ENCODE measurements around the gene HOXB4. TPM values are rescaled to one million over a fixed set of nuclear protein-coding genes. Genes with fewer than 3 reads are reported as not detected.
A peak's percentile ranks its signal among the peaks of the same experiment; 100 is the strongest.

Gene HOXB4
- total and polyA plus RNA-seq, 10 of the 15 experiments (the other 5 are each of a cell fraction or from before 2014, with no cell fraction given), result 0.35 to 5.8 (median 3.0) TPM

DNA sequence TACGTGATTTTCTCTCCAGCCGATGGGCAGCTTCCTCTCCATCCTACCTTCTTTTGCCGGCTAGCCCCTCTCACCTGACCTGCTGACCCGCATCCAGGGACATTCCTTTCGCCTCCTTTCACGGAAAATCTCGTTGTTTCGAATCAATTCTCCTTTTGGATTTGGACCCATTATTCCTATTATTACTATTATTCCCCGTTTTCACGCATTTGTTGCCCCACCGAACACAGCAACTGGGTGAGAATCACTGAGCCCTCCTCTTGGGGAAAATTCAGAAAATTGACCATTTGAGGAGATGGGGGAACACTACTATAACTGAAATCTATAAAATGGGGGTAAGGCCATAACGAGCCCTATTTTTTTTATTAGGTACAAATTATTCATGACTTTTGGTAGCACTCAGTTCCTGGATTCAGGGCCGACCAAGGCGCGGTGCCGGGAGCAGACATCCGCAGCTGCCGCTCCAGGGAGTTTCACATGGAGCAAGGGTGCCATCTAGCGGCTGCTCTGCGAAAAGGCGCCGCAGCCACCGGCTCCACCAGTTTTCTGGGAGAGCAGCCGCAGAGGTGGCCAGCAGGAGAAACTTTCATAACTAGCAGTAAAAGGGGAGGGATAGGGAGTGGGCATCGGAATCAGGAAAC lies 40.2 kb upstream of the HOXB4 start (continued):
- TF ChIP-seq ZBTB33 (IDR thresholded peaks at IDR 0.05) (no peak), SREBF2 (IDR thresholded peaks at IDR 0.05; ENCODE audit: low read length) (no peak), POLR2AphosphoS5 (IDR thresholded peaks at IDR 0.05; ENCODE audit: low read length) (no peak), EGR1 (IDR thresholded peaks at IDR 0.05; ENCODE audit: borderline replicate concordance in 1 of 2, low read depth in 2 of 2, low read length in 2 of 2) (no peak), LARP7 (IDR thresholded peaks at IDR 0.05) (no peak), CBX3 (IDR thresholded peaks at IDR 0.05; ENCODE audit: borderline replicate concordance, low read depth) (no peak), ZNF592 (IDR thresholded peaks at IDR 0.05) (no peak), BHLHE40 (IDR thresholded peaks at IDR 0.05; ENCODE audit: borderline replicate concordance in 1 of 2, low read depth in 2 of 2, low read length in 1 of 2) (peak; percentile 8 to 41; a peak in 1 of 4 replicates), POLR2A (IDR thresholded peaks at IDR 0.05; ENCODE audit: low read depth, low read length) (no peak), YY1 (IDR thresholded peaks at IDR 0.05; ENCODE audit: low read depth, low read length) (peak; percentile 73), POLR2AphosphoS2 (IDR thresholded peaks at IDR 0.05; ENCODE audit: low read depth, low read length) (no peak), ASH2L (IDR thresholded peaks at IDR 0.05; ENCODE audit: borderline replicate concordance, low read depth) (no peak), RBBP5 (conservative IDR thresholded peaks at IDR 0.05) (no peak), BCL3 (IDR thresholded peaks at IDR 0.05; ENCODE audit: borderline replicate concordance, insufficient read depth, low read depth, low read length, poor library complexity, severe bottlenecking) (no peak), RAD51 (IDR thresholded peaks at IDR 0.05) (no peak)
- TF ChIP-seq, protein P1, sequence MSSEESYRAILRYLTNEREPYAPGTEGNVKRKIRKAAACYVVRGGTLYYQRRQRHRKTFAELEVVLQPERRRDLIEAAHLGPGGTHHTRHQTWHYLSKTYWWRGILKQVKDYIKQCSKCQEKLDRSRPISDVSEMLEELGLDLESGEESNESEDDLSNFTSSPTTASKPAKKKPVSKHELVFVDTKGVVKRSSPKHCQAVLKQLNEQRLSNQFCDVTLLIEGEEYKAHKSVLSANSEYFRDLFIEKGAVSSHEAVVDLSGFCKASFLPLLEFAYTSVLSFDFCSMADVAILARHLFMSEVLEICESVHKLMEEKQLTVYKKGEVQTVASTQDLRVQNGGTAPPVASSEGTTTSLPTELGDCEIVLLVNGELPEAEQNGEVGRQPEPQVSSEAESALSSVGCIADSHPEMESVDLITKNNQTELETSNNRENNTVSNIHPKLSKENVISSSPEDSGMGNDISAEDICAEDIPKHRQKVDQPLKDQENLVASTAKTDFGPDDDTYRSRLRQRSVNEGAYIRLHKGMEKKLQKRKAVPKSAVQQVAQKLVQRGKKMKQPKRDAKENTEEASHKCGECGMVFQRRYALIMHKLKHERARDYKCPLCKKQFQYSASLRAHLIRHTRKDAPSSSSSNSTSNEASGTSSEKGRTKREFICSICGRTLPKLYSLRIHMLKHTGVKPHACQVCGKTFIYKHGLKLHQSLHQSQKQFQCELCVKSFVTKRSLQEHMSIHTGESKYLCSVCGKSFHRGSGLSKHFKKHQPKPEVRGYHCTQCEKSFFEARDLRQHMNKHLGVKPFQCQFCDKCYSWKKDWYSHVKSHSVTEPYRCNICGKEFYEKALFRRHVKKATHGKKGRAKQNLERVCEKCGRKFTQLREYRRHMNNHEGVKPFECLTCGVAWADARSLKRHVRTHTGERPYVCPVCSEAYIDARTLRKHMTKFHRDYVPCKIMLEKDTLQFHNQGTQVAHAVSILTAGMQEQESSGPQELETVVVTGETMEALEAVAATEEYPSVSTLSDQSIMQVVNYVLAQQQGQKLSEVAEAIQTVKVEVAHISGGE (CRISPR knock-in tag; IDR thresholded peaks at IDR 0.05), result no peak

Measured in GM12878 (cell line).